PC-9 (cell line): Measurements from ENCODE around the gene SLC46A2. TPM values are rescaled to one million over a fixed set of nuclear protein-coding genes. Genes with fewer than 3 reads are reported as not detected.

Source experiments
- BruUV-seq: library from RNA; stranded (reverse); fragments of 400-500 nt; replicated peaks from 2 replicates; lab custom pipeline; 2021; lab: Mats Ljungman, UMichigan
- CTCF ChIA-PET: fragments of 300-600 bp; sonication (Branson Sonifier 250); formaldehyde crosslinking; loops from one replicate; lab custom pipeline; 2022; ENCODE audit warnings: antibody characterized with exemption; lab: Charles Lee
- POLR2A ChIA-PET: fragments of 300-600 bp; sonication (Branson Sonifier 250); formaldehyde crosslinking; loops from one replicate; lab custom pipeline; 2022; ENCODE audit warnings: antibody characterized with exemption; ENCODE audit not compliant: unreplicated experiment; lab: Charles Lee
- DNase-seq, 2 experiments: peaks; one replicate each; pipeline versions ENCODE4 v3.0.0 to v3.0.0-alpha.2; 2015 to 2022; ENCODE audit warnings: mixed read lengths in 1 of 2
- H2AFZ ChIP-seq: fragments of 200-600 bp; sonication (generic); 2 replicates; pipeline ENCODE4 v1.8.1; 2017; ENCODE audit warnings: antibody characterized with exemption
- H3F3A ChIP-seq: fragments of 200-600 bp; sonication (generic); 2 replicates; pipeline ENCODE4 v1.8.1; 2017; ENCODE audit warnings: antibody characterized with exemption, mild to moderate bottlenecking, low read depth; ENCODE audit not compliant: insufficient read depth
- H3K27ac ChIP-seq: fragments of 200-600 bp; sonication (generic); 2 replicates; pipeline ENCODE4 v1.6.1; 2016; ENCODE audit warnings: mixed run types
- H3K27me3 ChIP-seq: fragments of 200-600 bp; sonication (generic); 2 replicates; pipeline ENCODE4 v1.6.1; 2016; ENCODE audit warnings: low read depth, mixed run types; ENCODE audit not compliant: insufficient read depth
- H3K36me3 ChIP-seq: fragments of 200-600 bp; sonication (generic); 2 replicates; pipeline ENCODE4 v1.6.1; 2016; ENCODE audit warnings: low read depth, mixed run types
- H3K4me1 ChIP-seq: fragments of 200-600 bp; sonication (generic); replicated peaks from 2 replicates; pipeline ENCODE4 v1.6.1; 2016; ENCODE audit warnings: mixed run types; ENCODE audit not compliant: insufficient read depth
- H3K4me2 ChIP-seq: fragments of 200-600 bp; sonication (generic); 2 replicates; pipeline ENCODE4 v1.6.1; 2017; ENCODE audit warnings: mixed run types
- H3K4me3 ChIP-seq: fragments of 200-600 bp; sonication (generic); 2 replicates; pipeline ENCODE4 v1.6.1; 2016; ENCODE audit warnings: mixed run types
- H3K79me2 ChIP-seq: fragments of 200-600 bp; sonication (generic); 2 replicates; pipeline ENCODE4 v1.6.1; 2017; ENCODE audit warnings: low read depth, mixed run types
- H3K9me2 ChIP-seq: fragments of 200-600 bp; sonication (generic); 2 replicates; pipeline ENCODE4 v1.8.1; 2017; ENCODE audit warnings: mild to moderate bottlenecking; ENCODE audit not compliant: insufficient read depth
- H3K9me3 ChIP-seq: fragments of 200-600 bp; sonication (generic); 2 replicates; pipeline ENCODE4 v1.8.1; 2016; ENCODE audit warnings: low read depth; ENCODE audit not compliant: insufficient read depth
- H4K20me1 ChIP-seq: fragments of 200-600 bp; sonication (generic); 2 replicates; pipeline ENCODE4 v1.8.1; 2017; ENCODE audit not compliant: insufficient read depth
- CTCF ChIP-seq: fragments of 200-600 bp; sonication (generic); conservative IDR thresholded peaks from 2 replicates; pipeline ENCODE4 v1.6.1; 2017; ENCODE audit warnings: mixed run types, antibody characterized with exemption, mild to moderate bottlenecking, moderate library complexity
- EZH2 ChIP-seq: fragments of 200-600 bp; sonication (generic); IDR thresholded peaks from 2 replicates; pipeline ENCODE4 v1.8.0; 2017; ENCODE audit warnings: antibody characterized with exemption, low read depth
- intact Hi-C: fragments of 100-400 bp; cut with micrococcal nuclease; formaldehyde crosslinking; loops from one replicate; pipeline ENCODE4 v1.10.0; 2022; ENCODE audit not compliant: unreplicated experiment
- total RNA-seq: library from RNA; stranded (reverse); gene quantifications from 2 replicates; pipeline ENCODE4 v1.2.3, GENCODE V29; 2021

SLC46A2 gene
- total RNA-seq, 1 experiment from 2014 or later = not detected

GRCh38 chr9:112844771-112845542 is 45.7 kb downstream of the SLC46A2 start:
- H3K4me3 ChIP-seq = no peak overlapping the region
- H3K9me2 ChIP-seq = no peaks in the 10 kb centered on the region
- no peak overlapping the region for H2AFZ ChIP-seq
- H3K4me1 ChIP-seq = no peaks in the 10 kb centered on the region
- no peaks in the 10 kb centered on the region for H3K27me3 ChIP-seq
- BruUV-seq = no TSS peak
- ChIA-PET POLR2A (interaction anchor here (0.6 kb wide), 1 partner anchor 79 kb away, joined by 3 read pairs; no protein-coding TSS in a partner anchor), CTCF (interaction anchor here (0.7 to 2.5 kb wide), 2 partner anchors 58 to 465 kb away, joined by 3 to 14 read pairs; no protein-coding TSS in a partner anchor)
- H3K4me2 ChIP-seq = peak overlapping the region; percentile 8; the same call in 1 of the 2 replicates
- H3K36me3 ChIP-seq = no peaks in the 10 kb centered on the region
- intact Hi-C loops = loop anchor here (1.0 kb wide), 2 partner anchors 39 to 58 kb away; no protein-coding TSS in a partner anchor
- H3F3A ChIP-seq = no peaks in the 10 kb centered on the region
- H3K27ac ChIP-seq = no peak overlapping the region
- peak; percentile 43 to 81 for DNase-seq
- TF ChIP-seq CTCF (peak; percentile 97), EZH2 (no peak)
- no peaks in the 10 kb centered on the region for H4K20me1 ChIP-seq
- no peaks in the 10 kb centered on the region for H3K9me3 ChIP-seq
- H3K79me2 ChIP-seq = no peaks in the 10 kb centered on the region

GRCh38 chr9:112842555-112842954 is 48.1 kb downstream of the SLC46A2 start:
- ChIA-PET POLR2A (no interaction called here), CTCF (interaction anchor here (1.2 kb wide), 1 partner anchor 61 kb away, joined by 3 read pairs; no protein-coding TSS in a partner anchor)
- no peaks in the 10 kb centered on the region for H3K9me3 ChIP-seq
- H3K4me1 ChIP-seq = no peaks in the 10 kb centered on the region
- no peaks in the 10 kb centered on the region for H4K20me1 ChIP-seq
- H3K79me2 ChIP-seq = no peaks in the 10 kb centered on the region
- H3K9me2 ChIP-seq = no peaks in the 10 kb centered on the region
- intact Hi-C loops = no loop called here
- DNase-seq = no peak
- H2AFZ ChIP-seq = no peak overlapping the region
- no peaks in the 10 kb centered on the region for H3K27me3 ChIP-seq
- H3K36me3 ChIP-seq = 0 out of 2 replicates have a peak, but pooled peaks cover 3% of the 10 kb centered on the region
- H3K4me2 ChIP-seq = no peak overlapping the region
- no peak for TF ChIP-seq EZH2
- no peak for TF ChIP-seq CTCF
- no peak overlapping the region for H3K27ac ChIP-seq
- H3F3A ChIP-seq = no peaks in the 10 kb centered on the region
- no peak overlapping the region for H3K4me3 ChIP-seq
- BruUV-seq = no TSS peak

GRCh38 chr9:112841261-112841660 is 49.4 kb downstream of the SLC46A2 start:
- no peaks in the 10 kb centered on the region for H3K4me1 ChIP-seq
- H4K20me1 ChIP-seq = no peaks in the 10 kb centered on the region
- no peak overlapping the region for H2AFZ ChIP-seq
- H3K4me3 ChIP-seq = no peak overlapping the region
- no TSS peak for BruUV-seq
- CTCF ChIA-PET = no interaction called here
- H3K79me2 ChIP-seq = no peaks in the 10 kb centered on the region
- H3K9me3 ChIP-seq = no peaks in the 10 kb centered on the region
- intact Hi-C loops = no loop called here
- no peak overlapping the region for H3K27ac ChIP-seq
- H3F3A ChIP-seq = no peaks in the 10 kb centered on the region
- POLR2A ChIA-PET = no interaction called here
- 0 out of 2 replicates have a peak, but pooled peaks cover 3% of the 10 kb centered on the region for H3K36me3 ChIP-seq
- no peaks in the 10 kb centered on the region for H3K9me2 ChIP-seq
- no peak overlapping the region for H3K4me2 ChIP-seq
- H3K27me3 ChIP-seq = no peaks in the 10 kb centered on the region
- TF ChIP-seq EZH2 (no peak), CTCF (no peak)
- DNase-seq = no peak
